Measurements from ENCODE around the gene EIF5A.

Gene EIF5A

GRCh38 chr17:7313890-7314718 is 6.7 kb downstream of the EIF5A start:
- no peak for ATAC-seq

- ATAC-seq: peak; percentile 81 to 82
These were observed 7.5 kb downstream of the EIF5A start, which contains the start of gene GPS2 for GRCh38 chr17:7314719-7315569. Gene GPS2 (minus strand): TSS chr17:7315360. CDS start chr17:7315052, 308 bp downstream.

GRCh38 chr17:7315570-7316235 is 8.3 kb downstream of the EIF5A start:
- no peak for ATAC-seq

GRCh38 chr17:7317161-7317803 is 9.9 kb downstream of the EIF5A start:
- ATAC-seq: no peak

- ATAC-seq: no peak
These were observed 10.9 kb downstream of the EIF5A start for GRCh38 chr17:7318121-7318860.

GRCh38 chr17:7321466-7321865 is 14.0 kb downstream of the EIF5A start:
- no peak for ATAC-seq

- ATAC-seq: no peak
These were observed 15.2 kb downstream of the EIF5A start for GRCh38 chr17:7322520-7323194.

- ATAC-seq: peak; percentile 33 to 42
These were observed 16.5 kb downstream of the EIF5A start for GRCh38 chr17:7323731-7324437.

GRCh38 chr17:7324438-7324779 is 17.0 kb downstream of the EIF5A start:
- ATAC-seq: no peak

- no peak for ATAC-seq
These were observed 17.7 kb downstream of the EIF5A start for GRCh38 chr17:7325031-7325528.

- no peak for ATAC-seq
These were observed 18.8 kb downstream of the EIF5A start for GRCh38 chr17:7326186-7326585.

- no peak for ATAC-seq
These were observed 19.6 kb downstream of the EIF5A start for GRCh38 chr17:7327056-7327455.

- no peak for ATAC-seq
These were observed 20.1 kb downstream of the EIF5A start for GRCh38 chr17:7327501-7327900.

- ATAC-seq: no peak
These were observed 20.6 kb downstream of the EIF5A start for GRCh38 chr17:7328009-7328408.

- ATAC-seq: peak; percentile 6 to 12
These were observed 21.5 kb downstream of the EIF5A start, which contains the start of gene NEURL4 for GRCh38 chr17:7328840-7329373. Gene NEURL4 (minus strand): TSS chr17:7329335. CDS start chr17:7329312, 23 bp downstream.

GRCh38 chr17:7329374-7329996 is 22.1 kb downstream of the EIF5A start:
- ATAC-seq: peak; percentile 74 to 80

GRCh38 chr17:7329997-7330637 is 22.7 kb downstream of the EIF5A start:
- peak; percentile 64 to 70 for ATAC-seq

- no peak for ATAC-seq
These were observed 23.2 kb downstream of the EIF5A start for GRCh38 chr17:7330638-7331015.

- no peak for ATAC-seq
These were observed 24.7 kb downstream of the EIF5A start for GRCh38 chr17:7332111-7332510.
